H1 (cell line): Measurements from ENCODE around the gene CACNA2D4. TPM values are rescaled to one million over a fixed set of nuclear protein-coding genes. Genes with fewer than 3 reads are reported as not detected.

Experiments
- CTCF ChIA-PET: fragments of 300-600 bp; sonication (Branson Sonifier 250); formaldehyde crosslinking; loops from one replicate; lab custom pipeline; 2021; ENCODE audit not compliant: partially characterized antibody; lab: Charles Lee
- POLR2A ChIA-PET: fragments of 300-600 bp; sonication (Branson Sonifier 250); formaldehyde crosslinking; loops from one replicate; lab custom pipeline; 2021; ENCODE audit warnings: inconsistent platforms; ENCODE audit not compliant: partially characterized antibody; lab: Charles Lee
- DNase-seq, 2 experiments: peaks; one replicate each; pipeline versions ENCODE4 v3.0.0 to v3.0.0-alpha.2; 2010 to 2022; ENCODE audit warnings: low spot score in 2 of 2, low read depth in 1 of 2, mixed read lengths in 1 of 2
- FAIRE-seq: peaks from 2 replicates; lab custom pipeline; 2011; peaks lifted over from hg19 to GRCh38; lab: Jason Lieb, UNC
- H2AFZ ChIP-seq: 2 replicates; pipeline ENCODE4 v1.8.1; 2012; ENCODE audit warnings: low read length, inconsistent platforms
- H2AK5ac ChIP-seq: 2 replicates; pipeline ENCODE4 v1.6.1; 2013; ENCODE audit warnings: low read depth, low read length
- H2BK120ac ChIP-seq: replicated peaks from 2 replicates; pipeline ENCODE3; 2013; ENCODE audit warnings: low read depth, low read length, inconsistent platforms
- H2BK12ac ChIP-seq: 2 replicates; pipeline ENCODE4 v1.6.1; 2013; ENCODE audit warnings: low read depth, low read length
- H2BK15ac ChIP-seq: 2 replicates; pipeline ENCODE4 v1.6.1; 2013; ENCODE audit warnings: low read length
- H2BK20ac ChIP-seq: 2 replicates; pipeline ENCODE4 v1.6.1; 2013; ENCODE audit warnings: low read length
- H2BK5ac ChIP-seq: 2 replicates; pipeline ENCODE4 v1.6.1; 2013; ENCODE audit warnings: low read depth, low read length
- H3K14ac ChIP-seq: 2 replicates; pipeline ENCODE4 v1.6.1; 2013; ENCODE audit warnings: inconsistent platforms; ENCODE audit not compliant: insufficient read length
- H3K18ac ChIP-seq: 2 replicates; pipeline ENCODE4 v1.6.1; 2013; ENCODE audit warnings: low read length; ENCODE audit errors: extremely low read depth
- H3K23ac ChIP-seq: 2 replicates; pipeline ENCODE4 v1.6.1; 2013; ENCODE audit warnings: inconsistent platforms; ENCODE audit not compliant: insufficient read length
- H3K23me2 ChIP-seq: 2 replicates; pipeline ENCODE4 v1.6.1; 2013; ENCODE audit warnings: low read depth, low read length
- H3K27ac ChIP-seq: 2 replicates; pipeline ENCODE4 v1.6.1; 2011; ENCODE audit warnings: low read depth, low read length, inconsistent platforms
- H3K27me3 ChIP-seq, 4 experiments: replicated peaks in 1 of 4; 1 replicate in 1 of 4; 2 replicates in 3 of 4; pipeline versions ENCODE4 v1.6.1 to v1.8.1; 2011 to 2013; ENCODE audit warnings: low read length in 3 of 4, mild to moderate bottlenecking in 3 of 4, inconsistent platforms in 2 of 4, mixed read lengths in 2 of 4, moderate library complexity in 1 of 4; ENCODE audit not compliant: control insufficient read depth in 3 of 4, insufficient read depth in 3 of 4; ENCODE audit errors: extremely low read depth in 1 of 4
- H3K36me3 ChIP-seq, 4 experiments: 2 replicates each; pipeline versions ENCODE4 v1.6.1 to v1.8.1; 2011 to 2013; ENCODE audit warnings: mild to moderate bottlenecking in 4 of 4, low read length in 3 of 4, moderate library complexity in 2 of 4, control low read depth in 1 of 4, inconsistent platforms in 1 of 4; ENCODE audit not compliant: insufficient read depth in 4 of 4, control insufficient read depth in 2 of 4
- H3K4ac ChIP-seq: replicated peaks from 2 replicates; pipeline ENCODE3; 2013; ENCODE audit warnings: low read length, low read depth, mixed read lengths, inconsistent platforms; ENCODE audit not compliant: insufficient read length
- H3K4me1 ChIP-seq, 4 experiments: replicated peaks in 1 of 4; 1 replicate in 1 of 4; 2 replicates in 3 of 4; pipeline versions ENCODE4 v1.6.1 to v1.8.1; 2011 to 2013; ENCODE audit warnings: low read length in 3 of 4, inconsistent platforms in 2 of 4, mixed read lengths in 1 of 4; ENCODE audit not compliant: insufficient read depth in 4 of 4, control insufficient read depth in 3 of 4
- H3K4me2 ChIP-seq, 2 experiments: 2 replicates each; pipeline versions ENCODE4 v1.6.1 to v1.8.1; 2011 to 2013; ENCODE audit warnings: low read depth in 2 of 2, low read length in 2 of 2, control low read depth in 1 of 2, inconsistent platforms in 1 of 2, mild to moderate bottlenecking in 1 of 2; ENCODE audit not compliant: insufficient read depth in 1 of 2
- H3K4me3 ChIP-seq, 4 experiments: fragments of 200-600, 300-600 bp in 1 of 4; sonication (generic), shearing (Covaris generic), sonication (Bioruptor Twin) in 1 of 4; 2 replicates each; pipeline versions ENCODE4 v1.5.1 to v1.8.1; 2011 to 2016; ENCODE audit warnings: low read length in 4 of 4, low read depth in 3 of 4, control low read depth in 2 of 4, inconsistent platforms in 2 of 4, mild to moderate bottlenecking in 2 of 4, mixed read lengths in 1 of 4, moderate library complexity in 1 of 4; ENCODE audit not compliant: insufficient read depth in 2 of 4; ENCODE audit errors: extremely low read depth in 1 of 4
- H3K56ac ChIP-seq: replicated peaks from 2 replicates; pipeline ENCODE3; 2013; ENCODE audit warnings: low read depth, mild to moderate bottlenecking, mixed read lengths, low read length, inconsistent platforms; ENCODE audit not compliant: insufficient read length
- H3K79me1 ChIP-seq: 2 replicates; pipeline ENCODE4 v1.6.1; 2013; ENCODE audit warnings: low read depth, low read length, control low read depth
- H3K79me2 ChIP-seq, 2 experiments: 2 replicates each; pipeline versions ENCODE4 v1.6.1 to v1.8.1; 2012 to 2013; ENCODE audit warnings: low read length in 2 of 2, mild to moderate bottlenecking in 2 of 2, inconsistent platforms in 1 of 2; ENCODE audit not compliant: insufficient read depth in 2 of 2, control insufficient read depth in 1 of 2
- H3K9ac ChIP-seq, 4 experiments: replicated peaks in 1 of 4; 1 replicate in 1 of 4; 2 replicates in 3 of 4; pipeline versions ENCODE4 v1.6.1 to v1.8.1; 2011 to 2013; ENCODE audit warnings: low read depth in 3 of 4, low read length in 3 of 4, control low read depth in 2 of 4, mild to moderate bottlenecking in 2 of 4, moderate library complexity in 2 of 4, inconsistent platforms in 1 of 4; ENCODE audit errors: extremely low read depth in 1 of 4
- H3K9me3 ChIP-seq, 2 experiments: 2 replicates each; pipeline versions ENCODE4 v1.6.1 to v1.8.1; 2012 to 2013; ENCODE audit warnings: mild to moderate bottlenecking in 2 of 2, moderate library complexity in 2 of 2, control low read depth in 1 of 2, inconsistent platforms in 1 of 2, low read depth in 1 of 2, low read length in 1 of 2, mixed read lengths in 1 of 2; ENCODE audit not compliant: insufficient read depth in 2 of 2
- H4K20me1 ChIP-seq, 2 experiments: replicated peaks in 1 of 2; 2 replicates each; pipeline versions ENCODE3 to v1.8.1; 2011 to 2013; ENCODE audit warnings: inconsistent platforms in 2 of 2, low read length in 2 of 2, mild to moderate bottlenecking in 1 of 2; ENCODE audit not compliant: insufficient read depth in 2 of 2, control insufficient read depth in 1 of 2
- H4K5ac ChIP-seq: 2 replicates; pipeline ENCODE4 v1.6.1; 2013; ENCODE audit warnings: low read length, low read depth, mixed read lengths, inconsistent platforms; ENCODE audit not compliant: insufficient read length
- H4K8ac ChIP-seq: 2 replicates; pipeline ENCODE4 v1.8.0; 2013; ENCODE audit warnings: mild to moderate bottlenecking, moderate library complexity, low read length, inconsistent platforms; ENCODE audit not compliant: insufficient read depth; ENCODE audit errors: extremely low read depth
- H4K91ac ChIP-seq: replicated peaks from 2 replicates; pipeline ENCODE3; 2013; ENCODE audit warnings: low read length, mixed read lengths, inconsistent platforms; ENCODE audit not compliant: insufficient read length
- CTBP2 ChIP-seq: IDR thresholded peaks from 2 replicates; pipeline ENCODE4 v1.7.0; 2011; ENCODE audit warnings: borderline replicate concordance, mild to moderate bottlenecking, moderate library complexity, mixed read lengths, low read length; ENCODE audit not compliant: insufficient read depth, insufficient read length
- EZH2 ChIP-seq: fragments of 200-600 bp; sonication (generic); IDR thresholded peaks from 2 replicates; pipeline ENCODE4 v1.7.1; 2012; ENCODE audit warnings: low read depth, mild to moderate bottlenecking, moderate library complexity, low read length, inconsistent platforms; ENCODE audit not compliant: severe bottlenecking
- JUN ChIP-seq: IDR thresholded peaks from 2 replicates; pipeline ENCODE4 v1.6.1; 2011; ENCODE audit warnings: low read depth, mild to moderate bottlenecking, improper control_type of control experiment, low read length
- RFX5 ChIP-seq: IDR thresholded peaks from 2 replicates; pipeline ENCODE4 v1.6.1; 2011; ENCODE audit warnings: low read depth, low read length, improper control_type of control experiment, borderline replicate concordance
- RXRA ChIP-seq: IDR thresholded peaks from 2 replicates; pipeline ENCODE4 v1.6.1; 2011; ENCODE audit warnings: low read depth, mild to moderate bottlenecking, low read length, moderate library complexity; ENCODE audit not compliant: insufficient read depth
- SIX5 ChIP-seq: IDR thresholded peaks from 2 replicates; pipeline ENCODE4 v1.6.1; 2011; ENCODE audit warnings: mild to moderate bottlenecking, low read depth, low read length
- SP1 ChIP-seq: IDR thresholded peaks from 2 replicates; pipeline ENCODE4 v1.6.1; 2011; ENCODE audit warnings: low read depth, low read length
- SP2 ChIP-seq: IDR thresholded peaks from 2 replicates; pipeline ENCODE4 v1.6.1; 2012; ENCODE audit warnings: mild to moderate bottlenecking, low read length, inconsistent platforms
- WGBS, 2 experiments: shearing (Covaris generic) in 1 of 2; methylation state at CpG; one replicate each; pipeline versions ENCODE4 v1.1.6 to v1.1.7; 2013 to 2015; ENCODE audit warnings: low lambda C conversion rate in 2 of 2, mixed read lengths in 2 of 2, inconsistent platforms in 1 of 2, low coverage in 1 of 2, missing lambda C conversion rate in 1 of 2; ENCODE audit not compliant: insufficient replicate concordance in 2 of 2, insufficient coverage in 1 of 2, insufficient read length in 1 of 2; ENCODE audit errors: extremely low coverage in 1 of 2, missing lambda C conversion rate in 1 of 2; 5-methylcytosine and 5-hydroxymethylcytosine counted together
- polyA plus RNA-seq, 7 experiments: library from polyadenylated mRNA; depleted of rRNA in 3 of 7; stranded (reverse) in 5 of 7; unstranded in 2 of 7; fragments of >200 nt in 5 of 7; fragments of 200-250 nt in 2 of 7; gene quantifications; 1 replicate in 5 of 7; 2 replicates in 1 of 7; 4 replicates in 1 of 7; pipeline versions ENCODE4 v1.2.1 to v1.2.3, GENCODE V29; 2011 to 2013; ENCODE audit warnings: missing spikeins in 2 of 7, mixed read lengths in 2 of 7
- total RNA-seq: library from RNA; stranded (reverse); fragmentation: NEBNext Ultra II Directional; extraction: Animal tissue kit (Norgen Biotek cat#: 25700); gene quantifications from 2 replicates; pipeline ENCODE4 v1.2.1, GENCODE V29; 2021

The CACNA2D4 gene
- total and polyA plus RNA-seq, 2 of the 8 experiments (the other 6 are each of a cell fraction or from before 2014, with no cell fraction given), result 0.44 to 0.88 TPM

GRCh38 chr12:1779783-1780182, 138.7 kb downstream of the CACNA2D4 start:
- no peak overlapping the region for H2BK20ac ChIP-seq
- H2BK120ac ChIP-seq, result no peak overlapping the region
- WGBS, 2 experiments, result 90% methylated on average over 1 of the region's 1 CpG; no CpG with 5 or more reads in 1 of the 2 experiments
- H3K4me2 ChIP-seq, result no peak overlapping the region
- 0 out of 4 replicates have a peak, but pooled peaks cover 0 to 10% of the 10 kb centered on the region in 2 experiments for H3K79me2 ChIP-seq
- H4K8ac ChIP-seq, result no peak overlapping the region
- H3K23ac ChIP-seq, result no peak overlapping the region
- no peak for DNase-seq
- no peak overlapping the region for H3K27ac ChIP-seq
- no peak for FAIRE-seq
- no peak overlapping the region for H3K4me3 ChIP-seq
- CTCF ChIA-PET, result interaction anchor here (2.2 kb wide), 1 partner anchor 11 kb away, joined by 14 read pairs; no protein-coding TSS in a partner anchor
- H3K4ac ChIP-seq, result no peak overlapping the region
- H3K79me1 ChIP-seq, result peaks cover 2% of the 10 kb centered on the region; the same call in 1 of the 2 replicates
- no peak overlapping the region for H2BK15ac ChIP-seq
- no peak overlapping the region for H2BK12ac ChIP-seq
- H3K18ac ChIP-seq, result no peak overlapping the region
- no peak overlapping the region for H4K5ac ChIP-seq
- H3K27me3 ChIP-seq, result no peaks in the 10 kb centered on the region
- H2AFZ ChIP-seq, result no peak overlapping the region
- H3K36me3 ChIP-seq, result peaks cover 0 to 5% (median 0%) of the 10 kb centered on the region in 4 experiments; a peak in 2 of 8 replicates
- H3K56ac ChIP-seq, result no peak overlapping the region
- H4K20me1 ChIP-seq, result peaks cover 4 to 5% of the 10 kb centered on the region in 2 experiments
- H3K14ac ChIP-seq, result no peak overlapping the region
- H3K4me1 ChIP-seq, result peaks cover 0 to 5% (median 3%) of the 10 kb centered on the region in 4 experiments; a peak in 2 of 7 replicates
- no peak overlapping the region for H4K91ac ChIP-seq
- no peak overlapping the region for H2AK5ac ChIP-seq
- H2BK5ac ChIP-seq, result no peak overlapping the region
- no peak overlapping the region for H3K9ac ChIP-seq
- POLR2A ChIA-PET, result no interaction called here
- H3K9me3 ChIP-seq, result no peaks in the 10 kb centered on the region
- H3K23me2 ChIP-seq, result no peaks in the 10 kb centered on the region
- TF ChIP-seq SP2 (no peak), RFX5 (no peak), CTBP2 (no peak), RXRA (no peak), SP1 (no peak), EZH2 (no peak), SIX5 (no peak), JUN (no peak)
